HEK293 (cell line): ENCODE results near the gene AZGP1.

Experiments
- ATF2 ChIP-seq: fragments of 450-650 bp; formaldehyde crosslinking; IDR thresholded peaks from 2 replicates; pipeline ENCODE4 v1.5.1; 2016; ENCODE audit warnings: missing biosample characterization, missing genetic modification characterization, low read depth
- CTCF ChIP-seq: fragments of 450-650 bp; formaldehyde crosslinking; IDR thresholded peaks from 2 replicates; pipeline ENCODE4 v1.5.1; 2016; ENCODE audit warnings: missing biosample characterization, missing genetic modification characterization
- GLI4 ChIP-seq: fragments of 450-650 bp; formaldehyde crosslinking; IDR thresholded peaks from 2 replicates; pipeline ENCODE4 v1.5.1; 2016; ENCODE audit warnings: missing biosample characterization, missing genetic modification characterization
- KLF8 ChIP-seq: fragments of 450-650 bp; formaldehyde crosslinking; IDR thresholded peaks from 2 replicates; pipeline ENCODE4 v1.5.1; 2016; ENCODE audit warnings: missing biosample characterization, missing genetic modification characterization
- REST ChIP-seq: fragments of 450-650 bp; formaldehyde crosslinking; IDR thresholded peaks from 2 replicates; pipeline ENCODE4 v1.5.1; 2016; ENCODE audit warnings: missing biosample characterization, missing genetic modification characterization
- YY1 ChIP-seq: fragments of 450-650 bp; formaldehyde crosslinking; IDR thresholded peaks from 2 replicates; pipeline ENCODE4 v1.5.1; 2018; ENCODE audit warnings: missing biosample characterization, missing genetic modification characterization
- ZNF121 ChIP-seq: fragments of 450-650 bp; formaldehyde crosslinking; IDR thresholded peaks from 2 replicates; pipeline ENCODE4 v1.5.1; 2016; ENCODE audit warnings: missing biosample characterization, missing genetic modification characterization
- ZNF488 ChIP-seq: fragments of 450-650 bp; formaldehyde crosslinking; IDR thresholded peaks from 2 replicates; pipeline ENCODE4 v1.5.1; 2016; ENCODE audit warnings: missing biosample characterization, missing genetic modification characterization
- ZNF518A ChIP-seq: fragments of 450-650 bp; formaldehyde crosslinking; conservative IDR thresholded peaks from 2 replicates; pipeline ENCODE4 v1.5.1; 2016; ENCODE audit warnings: low read depth, missing biosample characterization, missing genetic modification characterization
- ZNF548 ChIP-seq: fragments of 450-650 bp; formaldehyde crosslinking; IDR thresholded peaks from 2 replicates; pipeline ENCODE4 v1.5.1; 2016; ENCODE audit warnings: missing biosample characterization, missing genetic modification characterization
- ZNF558 ChIP-seq: fragments of 450-650 bp; formaldehyde crosslinking; IDR thresholded peaks from 2 replicates; pipeline ENCODE4 v1.5.1; 2016; ENCODE audit warnings: missing biosample characterization, missing genetic modification characterization
- ZNF596 ChIP-seq: fragments of 450-650 bp; IDR thresholded peaks from 2 replicates; pipeline ENCODE4 v1.5.0; 2018; ENCODE audit warnings: missing biosample characterization, mild to moderate bottlenecking, missing genetic modification characterization, moderate library complexity
- ZNF670 ChIP-seq: fragments of 450-650 bp; formaldehyde crosslinking; IDR thresholded peaks from 2 replicates; pipeline ENCODE4 v1.5.1; 2016; ENCODE audit warnings: missing biosample characterization, missing genetic modification characterization, low read depth
- ZNF843 ChIP-seq: fragments of 450-650 bp; formaldehyde crosslinking; IDR thresholded peaks from 2 replicates; pipeline ENCODE4 v1.5.1; 2016; ENCODE audit warnings: missing biosample characterization, missing genetic modification characterization

- TF ChIP-seq REST (tag by site-specific recombination) (no peak), ZNF670 (tag by site-specific recombination) (no peak), CTCF (tag by site-specific recombination) (no peak), ZNF596 (tag by site-specific recombination) (no peak), ZNF843 (no peak), ZNF488 (tag by site-specific recombination) (no peak), ZNF121 (tag by site-specific recombination) (no peak), GLI4 (no peak), ATF2 (tag by site-specific recombination) (no peak), ZNF548 (tag by site-specific recombination) (no peak), ZNF518A (no peak), KLF8 (tag by site-specific recombination) (no peak), YY1 (tag by site-specific recombination) (no peak), ZNF558 (tag by site-specific recombination) (no peak)
Observed at GRCh38 chr7:99938296-99938695, 37.5 kb downstream of the AZGP1 start.
